ENCODE data around the gene MPHOSPH8.

DNA sequence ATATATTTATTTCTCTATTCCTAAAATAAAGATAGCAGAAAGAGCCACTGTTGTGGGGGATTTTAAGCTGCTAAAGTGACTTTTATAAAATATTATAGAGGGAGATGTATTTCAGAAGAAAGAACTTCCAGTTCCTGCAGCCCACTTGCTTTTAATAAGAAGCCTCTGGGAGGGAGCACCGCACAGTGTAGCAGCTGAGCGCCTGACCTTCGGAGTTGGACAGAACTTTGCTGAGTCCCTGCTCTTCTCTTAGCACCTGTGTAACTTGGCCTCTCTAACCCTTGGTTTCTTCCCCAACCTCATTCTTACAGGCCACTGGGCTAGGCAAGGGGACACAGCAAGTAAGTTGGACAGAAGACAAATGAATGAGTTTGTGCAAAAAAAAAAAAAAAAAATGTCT lies 37.4 kb upstream of the MPHOSPH8 start:
- no peak for TF ChIP-seq FOXK2 (IDR thresholded peaks at IDR 0.05)
- no peak for TF ChIP-seq TARDBP (IDR thresholded peaks at IDR 0.05)
- no peak for TF ChIP-seq L3MBTL2 (conservative IDR thresholded peaks at IDR 0.05)
- TF ChIP-seq FOXM1 (IDR thresholded peaks at IDR 0.05; ENCODE audit: borderline replicate concordance), result no peak
- no peak for TF ChIP-seq SP1 (IDR thresholded peaks at IDR 0.05)
- no peak for TF ChIP-seq ELF4 (IDR thresholded peaks at IDR 0.05)
- no peak for TF ChIP-seq NFRKB (IDR thresholded peaks at IDR 0.05)
- no peak for TF ChIP-seq LEF1 (IDR thresholded peaks at IDR 0.05; ENCODE audit: borderline replicate concordance)
- no peak for TF ChIP-seq FOXA1 (IDR thresholded peaks at IDR 0.05)
- TF ChIP-seq SUZ12 (IDR thresholded peaks at IDR 0.05), result no peak
- TF ChIP-seq, protein P1, sequence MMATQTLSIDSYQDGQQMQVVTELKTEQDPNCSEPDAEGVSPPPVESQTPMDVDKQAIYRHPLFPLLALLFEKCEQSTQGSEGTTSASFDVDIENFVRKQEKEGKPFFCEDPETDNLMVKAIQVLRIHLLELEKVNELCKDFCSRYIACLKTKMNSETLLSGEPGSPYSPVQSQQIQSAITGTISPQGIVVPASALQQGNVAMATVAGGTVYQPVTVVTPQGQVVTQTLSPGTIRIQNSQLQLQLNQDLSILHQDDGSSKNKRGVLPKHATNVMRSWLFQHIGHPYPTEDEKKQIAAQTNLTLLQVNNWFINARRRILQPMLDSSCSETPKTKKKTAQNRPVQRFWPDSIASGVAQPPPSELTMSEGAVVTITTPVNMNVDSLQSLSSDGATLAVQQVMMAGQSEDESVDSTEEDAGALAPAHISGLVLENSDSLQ (IDR thresholded peaks at IDR 0.05), result no peak
- TF ChIP-seq BHLHE40 (IDR thresholded peaks at IDR 0.05; ENCODE audit: borderline replicate concordance), result no peak
- no peak for TF ChIP-seq ZNF384 (IDR thresholded peaks at IDR 0.05)

Measured in HEK293T (cell line).